Omental fat pad (tissue), 4 donors: ENCODE measurements around the gene PRAC1. TPM values are rescaled to one million over a fixed set of nuclear protein-coding genes. Genes with fewer than 3 reads are reported as not detected.

Source experiments
- ATAC-seq: fragments of 150-250 bp; one replicate; pipeline ENCODE4 v1.9.1; 2016; ENCODE audit warnings: mild to moderate bottlenecking, moderate library complexity; ENCODE audit not compliant: low FRiP score
- DNase-seq: peaks from one replicate; pipeline ENCODE4 v3.0.0-alpha.2; 2019; ENCODE audit warnings: low spot score
- total RNA-seq, 4 donors: library from RNA; depleted of rRNA; stranded (reverse); fragments of >200 nt; gene quantifications; one replicate each; pipeline ENCODE4 v1.1.0, GENCODE V29; 2016
- TF ChIP-seq, protein P1 (sequence below), 3 donors: fragments of 450-650 bp; IDR thresholded peaks; one replicate each; pipeline ENCODE4 v1.5.1; 2016 to 2017; ENCODE audit warnings: antibody characterized with exemption in 3 of 3, mild to moderate bottlenecking in 3 of 3, moderate library complexity in 2 of 3

PRAC1 gene
- total RNA-seq, 4 donors from 2014 or later = not detected

GRCh38 chr17:48730240-48730550 lies 7.9 kb upstream of the PRAC1 start:
- DNase-seq (no peak), ATAC-seq (no peak)
- TF ChIP-seq, protein P1, sequence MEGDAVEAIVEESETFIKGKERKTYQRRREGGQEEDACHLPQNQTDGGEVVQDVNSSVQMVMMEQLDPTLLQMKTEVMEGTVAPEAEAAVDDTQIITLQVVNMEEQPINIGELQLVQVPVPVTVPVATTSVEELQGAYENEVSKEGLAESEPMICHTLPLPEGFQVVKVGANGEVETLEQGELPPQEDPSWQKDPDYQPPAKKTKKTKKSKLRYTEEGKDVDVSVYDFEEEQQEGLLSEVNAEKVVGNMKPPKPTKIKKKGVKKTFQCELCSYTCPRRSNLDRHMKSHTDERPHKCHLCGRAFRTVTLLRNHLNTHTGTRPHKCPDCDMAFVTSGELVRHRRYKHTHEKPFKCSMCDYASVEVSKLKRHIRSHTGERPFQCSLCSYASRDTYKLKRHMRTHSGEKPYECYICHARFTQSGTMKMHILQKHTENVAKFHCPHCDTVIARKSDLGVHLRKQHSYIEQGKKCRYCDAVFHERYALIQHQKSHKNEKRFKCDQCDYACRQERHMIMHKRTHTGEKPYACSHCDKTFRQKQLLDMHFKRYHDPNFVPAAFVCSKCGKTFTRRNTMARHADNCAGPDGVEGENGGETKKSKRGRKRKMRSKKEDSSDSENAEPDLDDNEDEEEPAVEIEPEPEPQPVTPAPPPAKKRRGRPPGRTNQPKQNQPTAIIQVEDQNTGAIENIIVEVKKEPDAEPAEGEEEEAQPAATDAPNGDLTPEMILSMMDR (IDR thresholded peaks at IDR 0.05) = no peak

GRCh38 chr17:48729335-48730239 lies 7.3 kb upstream of the PRAC1 start:
- TF ChIP-seq, protein P1 (IDR thresholded peaks at IDR 0.05) = no peak
- no peak for ATAC-seq
- DNase-seq = no peak

GRCh38 chr17:48728232-48729231 lies 6.2 kb upstream of the PRAC1 start, which contains the start of gene HOXB13:
Gene HOXB13, minus strand, starts transcription at chr17:48728750. Its CDS starts 157 bp downstream, at chr17:48728593.
- no peak for ATAC-seq
- TF ChIP-seq, protein P1 (IDR thresholded peaks at IDR 0.05) = no peak
- no peak for DNase-seq

- TF ChIP-seq, protein P1 (IDR thresholded peaks at IDR 0.05) = no peak
- ATAC-seq (no peak), DNase-seq (no peak)
These were observed 5.3 kb upstream of the PRAC1 start for GRCh38 chr17:48727415-48728175.

GRCh38 chr17:48726916-48727286 lies 4.6 kb upstream of the PRAC1 start:
- ATAC-seq = no peak
- TF ChIP-seq, protein P1 (IDR thresholded peaks at IDR 0.05) = no peak
- DNase-seq = no peak

DNA sequence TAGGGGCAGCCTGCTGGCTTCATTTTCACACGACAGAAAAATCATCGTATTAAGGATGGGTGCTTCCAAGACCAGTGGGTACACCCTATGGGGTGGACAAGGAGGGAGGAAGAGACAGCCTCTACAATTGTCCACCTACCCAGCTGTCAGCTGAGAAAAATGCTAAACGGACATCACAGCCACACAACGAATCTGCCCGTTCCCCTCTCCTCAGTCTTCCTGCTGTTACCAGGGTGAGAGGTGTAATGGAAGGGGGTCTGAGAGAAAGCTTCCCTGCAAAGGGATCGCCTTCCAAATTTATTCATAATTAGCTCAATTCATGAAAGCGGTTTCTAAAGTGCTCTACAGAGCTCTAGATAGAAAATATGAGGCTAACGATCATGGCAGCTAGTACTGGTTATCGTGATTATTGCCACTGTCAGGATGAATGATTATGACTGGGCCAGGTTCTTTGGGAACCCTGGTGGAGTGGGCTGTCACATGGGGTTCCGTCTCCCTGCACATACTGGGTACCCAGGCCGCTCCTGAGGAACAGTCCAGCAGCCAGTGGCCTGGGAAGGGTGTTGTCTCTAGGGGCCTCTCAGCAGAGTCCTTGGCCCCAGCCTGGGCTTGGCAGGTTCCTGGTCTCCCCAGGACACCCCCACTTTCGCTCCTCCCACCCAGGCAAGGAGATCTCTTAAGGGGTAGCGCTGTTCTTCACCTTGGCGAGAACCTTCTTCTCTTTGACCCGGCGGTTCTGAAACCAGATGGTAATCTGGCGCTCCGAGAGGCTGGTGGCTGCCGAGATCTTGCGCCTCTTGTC lies 4.0 kb upstream of the PRAC1 start:
- no peak for DNase-seq
- TF ChIP-seq, protein P1 (IDR thresholded peaks at IDR 0.05) = no peak
- no peak for ATAC-seq
